Trophoblast cell (in vitro differentiated cells and primary cell): ENCODE results near the gene ZNF263.
A peak's percentile ranks its signal among the peaks of the same experiment; 100 is the strongest.
"Not testable (repeated sequence)": the region's sequence is repeated elsewhere in the genome, so short reads cannot be mapped to it uniquely, and the experiment has no call there.

Experiments
- DNase-seq, 2 donors: peaks; one replicate each; pipeline ENCODE4 v3.0.0-alpha.2; 2016
- H2AFZ ChIP-seq: 2 replicates; pipeline ENCODE4 v1.6.1; 2013; ENCODE audit warnings: low read length, moderate library complexity, mild to moderate bottlenecking; ENCODE audit not compliant: insufficient read depth, poor library complexity
- H2AK5ac ChIP-seq: 2 replicates; pipeline ENCODE4 v1.6.1; 2013; ENCODE audit warnings: mild to moderate bottlenecking, low read length
- H2BK120ac ChIP-seq: 2 replicates; pipeline ENCODE4 v1.6.1; 2013; ENCODE audit warnings: low read length, mild to moderate bottlenecking, moderate library complexity; ENCODE audit not compliant: insufficient read depth, poor library complexity
- H2BK12ac ChIP-seq: 2 replicates; pipeline ENCODE4 v1.6.1; 2013; ENCODE audit warnings: mild to moderate bottlenecking, low read length, moderate library complexity
- H2BK5ac ChIP-seq: 2 replicates; pipeline ENCODE4 v1.6.1; 2013; ENCODE audit warnings: low read length, low read depth, moderate library complexity, mild to moderate bottlenecking; ENCODE audit not compliant: poor library complexity
- H3K14ac ChIP-seq: 2 replicates; pipeline ENCODE4 v1.6.1; 2013; ENCODE audit warnings: mild to moderate bottlenecking, low read length
- H3K18ac ChIP-seq: 2 replicates; pipeline ENCODE4 v1.6.1; 2013; ENCODE audit warnings: mild to moderate bottlenecking, low read length
- H3K23ac ChIP-seq: 2 replicates; pipeline ENCODE4 v1.6.1; 2013; ENCODE audit warnings: low read length
- H3K27ac ChIP-seq: 2 replicates; pipeline ENCODE4 v1.5.1; 2013; ENCODE audit warnings: low read depth, mild to moderate bottlenecking, inconsistent platforms, low read length, moderate library complexity
- H3K27me3 ChIP-seq: 2 replicates; pipeline ENCODE4 v1.6.1; 2013; ENCODE audit warnings: inconsistent platforms, mild to moderate bottlenecking, low read length, moderate library complexity; ENCODE audit not compliant: insufficient read depth
- H3K36me3 ChIP-seq, 2 experiments: 1 replicate in 1 of 2; 2 replicates in 1 of 2; pipeline ENCODE4 v1.6.1; 2013; ENCODE audit warnings: low read length in 2 of 2, mild to moderate bottlenecking in 2 of 2, moderate library complexity in 1 of 2; ENCODE audit not compliant: insufficient read depth in 2 of 2, control insufficient read depth in 1 of 2
- H3K4ac ChIP-seq: 2 replicates; pipeline ENCODE4 v1.6.1; 2013; ENCODE audit warnings: low read depth, mild to moderate bottlenecking, low read length, moderate library complexity
- H3K4me1 ChIP-seq, 2 experiments: 1 replicate in 1 of 2; 2 replicates in 1 of 2; pipeline ENCODE4 v1.6.1; 2013; ENCODE audit warnings: low read length in 2 of 2, mild to moderate bottlenecking in 2 of 2, moderate library complexity in 1 of 2; ENCODE audit not compliant: insufficient read depth in 2 of 2, control insufficient read depth in 1 of 2
- H3K4me2 ChIP-seq: 2 replicates; pipeline ENCODE4 v1.6.1; 2013; ENCODE audit warnings: inconsistent platforms, mild to moderate bottlenecking, low read length, moderate library complexity
- H3K4me3 ChIP-seq: 2 replicates; pipeline ENCODE4 v1.5.1; 2013; ENCODE audit warnings: mild to moderate bottlenecking, low read depth, low read length, inconsistent platforms
- H3K79me1 ChIP-seq: one replicate; pipeline ENCODE4 v1.6.1; 2013; ENCODE audit warnings: low read length
- H3K79me2 ChIP-seq: 2 replicates; pipeline ENCODE4 v1.6.1; 2013; ENCODE audit warnings: low read length, mild to moderate bottlenecking; ENCODE audit not compliant: control insufficient read depth, insufficient read depth, poor library complexity
- H3K9ac ChIP-seq: 2 replicates; pipeline ENCODE4 v1.6.1; 2013; ENCODE audit warnings: mild to moderate bottlenecking, low read length
- H3K9me3 ChIP-seq: 2 replicates; pipeline ENCODE4 v1.6.1; 2013; ENCODE audit warnings: low read depth, mild to moderate bottlenecking, control low read depth, inconsistent platforms, low read length; ENCODE audit not compliant: insufficient read depth
- H4K12ac ChIP-seq: 2 replicates; pipeline ENCODE4 v1.6.1; 2013; ENCODE audit warnings: low read depth, mild to moderate bottlenecking, low read length, moderate library complexity
- H4K8ac ChIP-seq: 2 replicates; pipeline ENCODE4 v1.6.1; 2013; ENCODE audit warnings: low read depth, mild to moderate bottlenecking, low read length, moderate library complexity
- H4K91ac ChIP-seq: one replicate; pipeline ENCODE4 v1.6.1; 2013; ENCODE audit warnings: low read depth, mild to moderate bottlenecking, low read length, moderate library complexity
- WGBS: extraction: QIAGEN DNeasy Blood & Tissue Kit; methylation state at CpG from one replicate; pipeline ENCODE4 v1.1.7; 2013; ENCODE audit warnings: missing lambda C conversion rate; ENCODE audit not compliant: insufficient read length, insufficient coverage; ENCODE audit errors: extremely low coverage; 5-methylcytosine and 5-hydroxymethylcytosine counted together

The ZNF263 gene

DNA sequence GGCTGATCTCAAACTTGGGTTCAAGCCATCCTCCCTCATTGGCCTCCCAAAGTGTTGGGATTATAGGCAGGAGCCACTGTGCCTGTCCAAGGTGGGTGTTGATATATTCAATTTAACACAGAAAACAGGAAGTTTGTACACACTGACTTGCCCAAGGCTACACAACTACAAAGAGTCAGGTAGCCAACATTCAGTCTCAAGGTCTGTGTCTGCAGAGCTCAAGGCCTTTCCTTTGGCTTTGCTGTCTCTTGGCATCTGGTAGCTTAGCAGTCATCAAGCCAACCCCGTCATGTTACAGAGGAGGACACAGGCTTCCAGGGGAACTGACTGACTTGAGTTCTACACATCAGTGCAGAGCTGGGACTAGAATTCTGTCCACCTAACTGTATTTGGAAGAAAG, 15.0 kb upstream of the ZNF263 start:
- Histone ChIP-seq H4K91ac (no peak overlapping the region), H3K9ac (no peak overlapping the region), H3K27ac (no peak overlapping the region), H4K12ac (no peak overlapping the region), H3K79me1 (no peaks in the 10 kb centered on the region), H3K9me3 (peaks cover 23% of the 10 kb centered on the region), H3K14ac (no peak overlapping the region), H3K4me3 (no peak overlapping the region), H2AK5ac (no peak overlapping the region), H2BK120ac (no peak overlapping the region), H3K79me2 (no peaks in the 10 kb centered on the region), H3K27me3 (peaks cover 5% of the 10 kb centered on the region), H3K4ac (no peak overlapping the region), H2BK12ac (no peak overlapping the region), H2AFZ (no peak overlapping the region), H3K4me2 (no peak overlapping the region), H2BK5ac (no peak overlapping the region), H4K8ac (no peak overlapping the region), H3K36me3 (no peaks in the 10 kb centered on the region), H3K4me1 (no peaks in the 10 kb centered on the region), H3K23ac (no peak overlapping the region), H3K18ac (no peak overlapping the region)
- DNase-seq: no peak
- WGBS: no CpG with 5 or more reads among the region's 1 CpG

DNA sequence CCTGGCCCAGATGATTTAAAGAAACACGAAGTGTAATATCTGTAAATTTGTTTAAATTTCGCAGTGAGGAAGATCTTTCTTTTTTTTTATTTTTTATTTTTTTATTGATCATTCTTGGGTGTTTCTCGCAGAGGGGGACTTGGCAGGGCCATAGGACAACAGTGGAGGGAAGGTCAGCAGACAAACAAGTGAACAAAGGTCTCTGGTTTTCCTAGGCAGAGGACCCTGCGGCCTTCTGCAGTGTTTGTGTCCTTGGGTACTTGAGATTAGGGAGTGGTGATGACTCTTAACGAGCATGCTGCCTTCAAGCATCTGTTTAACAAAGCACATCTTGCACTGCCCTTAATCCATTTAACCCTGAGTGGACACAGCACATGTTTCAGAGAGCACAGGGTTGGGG, 12.6 kb upstream of the ZNF263 start:
- H3K23ac ChIP-seq, H3K79me1 ChIP-seq, H3K4me1 ChIP-seq, H3K18ac ChIP-seq, H3K14ac ChIP-seq, H4K91ac ChIP-seq, H3K36me3 ChIP-seq, H3K4me3 ChIP-seq, H2BK12ac ChIP-seq, H3K4me2 ChIP-seq, H2AFZ ChIP-seq, H2AK5ac ChIP-seq, H3K79me2 ChIP-seq, H3K27me3 ChIP-seq, H3K4ac ChIP-seq, H2BK5ac ChIP-seq, H3K9ac ChIP-seq, H3K27ac ChIP-seq, DNase-seq, H2BK120ac ChIP-seq, H4K8ac ChIP-seq, H4K12ac ChIP-seq: not testable (repeated sequence)
- peaks cover 10% of the 10 kb centered on the region for H3K9me3 ChIP-seq
- WGBS: no CpG with 5 or more reads among the region's 5 CpGs

DNA sequence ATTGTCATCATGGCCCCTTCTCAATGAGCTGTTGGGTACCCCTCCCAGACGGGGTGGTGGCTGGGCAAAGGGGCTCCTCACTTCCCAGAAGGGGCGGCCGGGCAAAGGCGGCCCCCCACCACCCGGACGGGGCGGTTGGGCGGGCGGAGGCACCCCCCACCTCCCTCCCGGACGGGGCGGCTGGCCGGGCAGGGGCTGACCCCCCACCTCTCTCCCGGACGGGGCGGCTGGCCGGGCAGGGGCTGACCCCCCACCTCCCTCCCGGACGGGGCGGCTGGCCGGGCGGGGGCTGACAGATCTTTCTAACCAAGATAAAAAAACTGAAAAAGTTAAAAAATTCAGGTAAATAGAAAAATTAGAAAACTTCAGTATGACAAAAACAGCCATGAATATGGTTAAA, 12.0 kb upstream of the ZNF263 start:
- no CpG with 5 or more reads among the region's 22 CpGs for WGBS
- not testable (repeated sequence) for H3K4me1 ChIP-seq, H3K36me3 ChIP-seq, H2BK120ac ChIP-seq, H3K4me2 ChIP-seq, H4K12ac ChIP-seq, H3K79me2 ChIP-seq, H4K8ac ChIP-seq, H3K4me3 ChIP-seq, H3K27ac ChIP-seq, H3K4ac ChIP-seq, H2AK5ac ChIP-seq, H3K14ac ChIP-seq, DNase-seq, H3K18ac ChIP-seq, H2BK5ac ChIP-seq, H2BK12ac ChIP-seq, H3K79me1 ChIP-seq, H3K27me3 ChIP-seq, H2AFZ ChIP-seq, H3K9ac ChIP-seq, H4K91ac ChIP-seq, H3K23ac ChIP-seq
- peaks cover 10% of the 10 kb centered on the region for H3K9me3 ChIP-seq

DNA sequence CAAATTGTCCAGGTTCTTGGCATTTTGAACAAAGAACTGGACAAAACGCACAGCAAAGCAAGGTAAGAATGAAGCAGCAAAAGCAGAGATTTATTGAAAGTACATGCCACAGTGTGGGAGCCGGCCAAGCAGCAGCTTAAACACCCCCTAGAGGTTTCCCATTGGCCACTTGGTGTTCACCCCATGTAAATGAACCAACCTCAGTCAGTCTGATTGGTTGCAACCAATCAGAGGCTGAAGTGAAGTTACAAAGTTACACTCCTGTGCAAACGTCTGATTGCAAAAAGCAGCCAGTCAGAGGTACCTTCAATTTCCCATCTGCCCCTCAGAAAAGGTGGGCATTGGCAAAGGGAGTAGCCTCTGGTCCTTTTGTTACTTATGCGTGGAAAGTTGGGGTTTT, 8.8 kb upstream of the ZNF263 start:
- Histone ChIP-seq H3K4me2 (peak overlapping the region; percentile 27), H3K14ac (no peak overlapping the region), H2AK5ac (no peak overlapping the region), H3K4ac (no peak overlapping the region), H3K79me2 (no peaks in the 10 kb centered on the region), H3K9ac (no peak overlapping the region), H3K23ac (no peak overlapping the region), H3K27ac (no peak overlapping the region), H3K4me3 (no peak overlapping the region), H3K4me1 (no peaks in the 10 kb centered on the region), H4K91ac (no peak overlapping the region), H2BK12ac (no peak overlapping the region), H2AFZ (no peak overlapping the region), H4K8ac (no peak overlapping the region), H3K27me3 (no peaks in the 10 kb centered on the region), H2BK120ac (no peak overlapping the region), H2BK5ac (no peak overlapping the region), H3K9me3 (peaks cover 7% of the 10 kb centered on the region), H3K36me3 (no peaks in the 10 kb centered on the region), H4K12ac (no peak overlapping the region), H3K79me1 (no peaks in the 10 kb centered on the region), H3K18ac (no peak overlapping the region)
- WGBS: no CpG with 5 or more reads among the region's 4 CpGs
- DNase-seq: no peak

DNA sequence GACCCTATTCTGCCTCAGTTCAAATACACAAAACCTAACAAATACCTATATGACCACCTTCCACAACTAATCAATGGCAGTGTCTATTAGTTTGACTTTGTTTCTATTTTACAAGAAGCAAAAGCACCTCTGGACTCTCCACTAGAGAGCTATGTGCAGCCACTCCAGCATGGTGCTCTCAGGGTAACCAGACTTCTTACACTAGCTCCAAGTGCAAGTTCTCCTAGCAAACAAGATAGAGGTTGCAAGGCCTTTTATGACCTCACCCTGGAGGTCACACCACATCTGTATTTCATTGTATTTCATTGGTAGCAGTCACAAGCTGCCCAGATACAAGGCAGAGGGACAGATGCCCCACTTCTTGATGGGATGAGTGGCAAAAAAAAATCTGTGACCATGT, 8.3 kb upstream of the ZNF263 start:
- H3K27ac ChIP-seq: no peak overlapping the region
- no peak overlapping the region for H3K4ac ChIP-seq
- H3K79me1 ChIP-seq: no peaks in the 10 kb centered on the region
- no peak overlapping the region for H2AK5ac ChIP-seq
- no peaks in the 10 kb centered on the region for H3K4me1 ChIP-seq
- no peak overlapping the region for H2BK12ac ChIP-seq
- no peak overlapping the region for H3K14ac ChIP-seq
- peak overlapping the region; percentile 27 for H3K4me2 ChIP-seq
- no peak overlapping the region for H4K8ac ChIP-seq
- H3K18ac ChIP-seq: no peak overlapping the region
- no peak overlapping the region for H4K91ac ChIP-seq
- no peaks in the 10 kb centered on the region for H3K27me3 ChIP-seq
- no peak overlapping the region for H2BK5ac ChIP-seq
- H3K4me3 ChIP-seq: no peak overlapping the region
- H3K9ac ChIP-seq: no peak overlapping the region
- no peak overlapping the region for H2AFZ ChIP-seq
- H3K36me3 ChIP-seq: no peaks in the 10 kb centered on the region
- no peak overlapping the region for H3K23ac ChIP-seq
- H3K9me3 ChIP-seq: peaks cover 7% of the 10 kb centered on the region
- DNase-seq: no peak
- H3K79me2 ChIP-seq: no peaks in the 10 kb centered on the region
- H2BK120ac ChIP-seq: no peak overlapping the region
- no peak overlapping the region for H4K12ac ChIP-seq
